OCI-LY3 (cell line): ENCODE measurements around the gene NIPSNAP2.

Experiments
- CTCF ChIP-seq: fragments of 200-600, 300-600 bp; sonication (generic); IDR thresholded peaks from 2 replicates; pipeline ENCODE4 v1.5.1; 2014; ENCODE audit warnings: antibody characterized with exemption, low read length, low read depth
- EZH2phosphoT487 ChIP-seq: fragments of 200-600 bp; shearing (Covaris generic); IDR thresholded peaks from 2 replicates; pipeline ENCODE4 v1.6.1; 2018; ENCODE audit warnings: antibody characterized with exemption, mixed run types, low read depth

- no peak for TF ChIP-seq CTCF
- no peak for TF ChIP-seq EZH2phosphoT487
Observed at GRCh38 chr7:55951637-55952351, 12.6 kb upstream of the NIPSNAP2 start, which contains the start of gene MRPS17.
